ENCODE results near the gene ERO1B.

ERO1B gene

GRCh38 chr1:236181059-236181458 is 100.7 kb downstream of the ERO1B start:
- DNase-seq (ENCODE audit: low spot score): no peak

GRCh38 chr1:236179634-236180033 is 102.1 kb downstream of the ERO1B start:
- DNase-seq (ENCODE audit: low spot score): no peak

GRCh38 chr1:236176337-236177336 is 105.1 kb downstream of the ERO1B start:
- DNase-seq (ENCODE audit: low spot score): no peak

- DNase-seq (ENCODE audit: low spot score): no peak
These were observed 106.0 kb downstream of the ERO1B start for GRCh38 chr1:236175642-236176336.

- DNase-seq (ENCODE audit: low spot score): no peak
These were observed 108.5 kb downstream of the ERO1B start for GRCh38 chr1:236173174-236173767.

- no peak for DNase-seq (ENCODE audit: low spot score)
These were observed 109.6 kb downstream of the ERO1B start for GRCh38 chr1:236172041-236172579.

- peak; percentile 91 for DNase-seq (ENCODE audit: low spot score)
These were observed 112.9 kb downstream of the ERO1B start for GRCh38 chr1:236168716-236169429.

- no peak for DNase-seq (ENCODE audit: low spot score)
These were observed 114.2 kb downstream of the ERO1B start for GRCh38 chr1:236167578-236167977.

- DNase-seq (ENCODE audit: low spot score): no peak
These were observed 114.6 kb downstream of the ERO1B start for GRCh38 chr1:236167154-236167553.

GRCh38 chr1:236166041-236166440 is 115.7 kb downstream of the ERO1B start:
- DNase-seq (ENCODE audit: low spot score): peak; percentile 98

Data from COLO829 (cell line).